Stimulated activated CD8-positive, alpha-beta memory T cell treated with anti-CD3 and anti-CD28 coated beads, Interleukin-4, amount 100 ng/mL, for 48 hours (primary cell): Measurements from ENCODE around the gene NFU1.

ENCODE experiments used
- DNase-seq: peaks from one replicate; pipeline ENCODE4 v3.0.0-alpha.2; 2020

The NFU1 gene

DNA sequence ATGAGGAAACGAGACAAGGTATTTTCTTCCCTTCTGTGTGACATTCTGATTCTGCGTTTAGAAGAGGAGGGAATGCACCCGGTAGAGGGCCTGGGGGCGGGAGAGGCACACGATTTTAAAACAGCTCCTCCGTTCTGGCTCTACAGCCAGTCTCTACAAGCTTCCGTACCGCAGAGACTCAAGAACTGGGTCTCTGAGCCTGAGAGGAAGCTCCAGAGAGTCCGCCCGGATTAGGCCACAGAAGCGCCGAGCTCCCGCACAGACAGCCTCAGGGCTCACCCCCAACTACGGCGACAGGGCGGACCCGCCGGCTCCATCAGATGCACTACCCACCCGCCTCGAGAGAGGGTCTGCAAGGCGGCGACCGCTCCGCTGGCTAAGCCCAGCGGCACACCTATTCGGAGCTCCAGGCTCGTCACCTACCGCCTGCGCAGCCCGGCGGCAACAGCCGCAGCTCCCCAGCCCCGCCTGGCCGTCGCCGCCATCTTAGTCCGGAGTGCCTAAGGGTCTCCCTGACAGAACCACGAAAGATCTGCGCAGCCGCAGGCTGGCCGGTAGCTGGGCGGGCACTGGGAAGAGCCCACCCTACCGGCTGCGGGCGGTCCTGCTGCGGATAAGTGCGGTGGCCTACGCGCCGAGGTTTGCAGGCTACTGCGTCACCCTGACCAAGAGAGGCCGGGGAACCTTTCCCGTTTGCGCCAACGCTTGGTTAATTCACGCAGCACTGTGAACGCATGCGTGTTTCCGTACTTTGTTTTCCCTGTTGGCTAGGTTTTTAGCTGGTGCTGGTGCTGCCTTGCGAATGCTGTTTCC is at the start of gene NFU1:
Gene NFU1 (minus strand): TSS at position 498 of the 813 bp plus-strand sequence. CDS start 13 bp downstream, at position 485.
- peak; percentile 94 for DNase-seq

DNA sequence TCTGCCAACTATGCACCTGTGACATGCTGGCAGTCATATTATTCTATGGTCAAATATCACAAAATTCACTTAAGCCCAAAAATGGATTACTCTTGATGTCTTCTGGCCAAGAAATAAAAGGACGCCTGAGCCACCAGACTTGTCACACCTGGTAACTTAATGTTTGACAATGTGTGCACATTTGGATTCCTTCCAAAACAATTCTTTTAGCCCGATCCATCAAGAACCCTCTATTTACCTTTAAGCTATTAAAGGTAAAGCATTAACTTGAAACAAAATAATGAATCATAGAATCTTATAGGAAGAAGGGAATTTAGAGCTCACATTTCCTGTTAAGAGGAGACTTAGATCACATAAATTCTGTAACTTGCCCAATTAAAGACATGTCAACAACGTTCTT is 46.5 kb upstream of the NFU1 start:
- DNase-seq, result no peak

DNA sequence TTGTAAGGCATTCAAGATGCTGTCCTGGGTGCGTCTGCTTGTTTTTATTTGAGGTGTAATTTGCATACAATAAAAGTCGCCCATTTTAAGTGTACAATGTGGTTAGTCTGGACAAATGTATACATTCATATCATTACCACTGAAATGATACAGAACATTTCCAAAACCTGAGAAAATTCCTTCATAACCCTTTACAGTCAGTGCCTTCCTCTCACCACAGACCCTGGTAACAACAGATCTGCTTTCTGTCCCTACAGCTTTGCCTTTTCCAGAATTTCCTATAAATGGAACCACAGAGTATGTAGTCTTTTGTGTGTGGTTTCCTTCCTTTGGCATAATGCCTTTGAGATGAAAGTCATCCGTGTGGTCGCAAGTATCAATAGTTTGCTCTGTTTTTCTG is 45.8 kb upstream of the NFU1 start:
- no peak for DNase-seq

DNA sequence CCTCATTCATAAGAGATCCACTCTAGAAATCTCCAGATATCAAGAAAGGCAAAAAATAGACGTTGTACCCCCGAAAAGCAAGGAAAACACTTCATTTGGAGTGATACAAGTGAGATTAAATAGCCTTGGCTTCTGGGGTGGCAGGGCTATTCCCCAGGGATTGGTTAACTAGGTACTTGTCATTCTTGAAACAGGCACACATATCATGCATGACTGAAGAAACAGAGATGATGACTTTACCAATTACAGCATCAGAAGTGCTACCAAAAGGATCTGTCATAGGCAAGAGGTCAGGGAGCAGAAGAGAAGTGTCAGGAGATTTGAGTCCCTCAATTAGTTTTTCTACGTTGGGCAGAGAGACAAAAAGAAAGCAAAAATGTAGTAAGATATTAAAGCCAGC is 45.2 kb upstream of the NFU1 start:
- no peak for DNase-seq

DNA sequence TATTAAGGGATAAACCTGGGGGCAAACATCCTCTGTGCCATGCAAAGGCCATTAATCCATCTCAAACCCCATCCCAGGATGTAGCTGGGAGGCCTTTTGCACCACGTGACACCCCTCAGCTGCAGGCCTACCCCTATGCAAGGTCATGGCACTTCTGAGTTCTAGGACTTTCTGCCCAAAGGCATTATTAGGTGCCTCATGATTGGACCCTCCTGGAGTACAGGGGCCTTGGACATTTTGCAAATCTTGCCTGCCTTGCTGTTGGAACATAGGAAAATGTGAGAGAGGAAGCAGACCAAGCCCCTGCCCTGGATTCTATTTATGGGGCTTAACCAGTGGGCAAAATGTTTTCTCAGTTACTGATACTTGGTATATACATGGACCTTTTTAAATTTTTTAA is 44.2 kb upstream of the NFU1 start:
- no peak for DNase-seq

DNA sequence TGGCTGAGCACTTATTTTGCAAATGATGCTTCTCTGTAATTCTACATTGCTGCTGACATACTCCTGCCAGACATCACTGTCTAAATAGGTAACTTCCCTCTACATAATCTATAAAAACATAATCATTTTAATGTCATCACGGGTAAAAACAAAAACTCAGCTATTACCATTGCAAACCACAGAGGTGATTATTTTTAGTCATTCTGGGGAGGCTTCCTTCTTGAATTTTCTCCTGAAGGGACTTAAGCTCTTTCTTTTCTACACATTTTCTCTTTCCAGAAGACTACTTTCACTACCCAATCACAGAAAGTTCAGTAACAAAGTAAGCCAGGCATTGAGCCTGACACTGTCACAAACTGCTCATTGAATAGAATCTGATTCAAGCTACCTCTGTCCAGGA is 40.4 kb upstream of the NFU1 start:
- DNase-seq, result no peak

DNA sequence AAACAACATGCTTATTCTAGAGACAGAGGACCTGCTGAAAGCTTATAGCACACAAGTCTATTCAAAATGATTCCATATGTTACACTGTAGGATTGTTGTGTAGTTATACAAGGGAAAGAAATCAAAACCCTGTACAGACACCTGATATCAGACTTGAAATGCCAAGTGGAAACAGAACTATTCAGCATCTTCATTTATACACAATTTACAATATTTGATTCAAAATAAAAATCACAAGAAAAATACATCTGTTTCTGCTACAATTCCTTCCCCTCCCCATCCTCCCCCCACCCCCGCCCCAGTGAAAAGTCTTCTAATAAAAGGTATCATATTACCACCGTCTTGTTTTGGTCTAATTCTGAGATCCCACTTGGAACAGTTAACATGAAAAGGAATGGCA is 37.5 kb upstream of the NFU1 start:
- no peak for DNase-seq

DNA sequence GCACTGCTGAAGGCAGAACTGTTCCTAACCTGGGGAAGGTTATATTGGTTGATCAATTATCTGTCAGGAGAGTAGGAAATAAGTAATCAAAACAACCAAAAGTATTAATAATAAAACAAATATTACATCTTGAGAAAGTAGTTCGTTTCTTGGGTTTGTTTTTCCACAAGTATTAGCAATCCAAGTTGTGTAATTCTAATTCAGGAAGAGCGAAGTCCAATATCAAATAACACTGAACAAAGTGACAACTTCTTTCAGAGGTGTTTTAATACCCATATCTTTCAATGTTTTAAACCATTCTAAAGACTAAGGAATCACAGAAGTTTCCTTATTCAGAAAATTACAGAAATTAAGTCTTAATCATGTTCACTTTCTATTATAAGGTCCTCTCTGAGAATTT is 34.6 kb upstream of the NFU1 start:
- no peak for DNase-seq

DNA sequence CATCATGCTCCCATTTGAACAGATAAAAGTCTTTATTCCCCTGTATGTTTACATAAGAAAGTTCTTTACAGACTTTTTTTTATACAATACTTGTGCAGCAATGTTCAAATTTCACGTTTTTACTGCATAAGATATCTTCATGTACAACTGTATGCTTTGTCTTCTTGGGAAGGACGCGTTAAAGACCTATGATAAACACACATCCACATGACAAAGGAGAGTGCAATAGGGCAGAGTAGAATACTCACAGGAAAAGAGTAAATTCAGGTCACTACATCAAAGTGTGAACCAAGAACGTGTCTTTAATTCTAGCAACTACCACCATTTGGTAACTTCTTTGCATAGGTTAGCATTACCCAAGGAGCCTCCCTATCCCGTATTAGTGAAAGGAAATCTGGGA is 33.7 kb upstream of the NFU1 start:
- no peak for DNase-seq

DNA sequence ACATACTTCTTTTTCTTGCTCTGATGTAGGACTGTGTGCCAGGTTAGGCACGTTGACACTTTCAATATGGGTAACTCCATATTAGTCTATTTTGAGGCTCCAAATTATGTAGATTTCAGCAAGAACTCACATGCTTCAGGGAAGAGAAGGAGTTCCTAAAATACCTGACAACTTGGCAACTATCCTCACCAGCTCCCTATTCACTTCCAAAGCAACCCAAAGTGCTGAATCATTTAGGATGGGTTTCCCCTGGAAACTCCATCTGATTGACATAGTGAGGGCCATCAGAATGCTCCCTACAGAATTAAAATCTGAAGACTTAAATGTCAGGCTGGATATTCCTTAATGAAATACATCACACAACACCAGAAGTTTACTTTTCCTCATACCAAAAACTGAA is 32.5 kb upstream of the NFU1 start:
- DNase-seq, result no peak

DNA sequence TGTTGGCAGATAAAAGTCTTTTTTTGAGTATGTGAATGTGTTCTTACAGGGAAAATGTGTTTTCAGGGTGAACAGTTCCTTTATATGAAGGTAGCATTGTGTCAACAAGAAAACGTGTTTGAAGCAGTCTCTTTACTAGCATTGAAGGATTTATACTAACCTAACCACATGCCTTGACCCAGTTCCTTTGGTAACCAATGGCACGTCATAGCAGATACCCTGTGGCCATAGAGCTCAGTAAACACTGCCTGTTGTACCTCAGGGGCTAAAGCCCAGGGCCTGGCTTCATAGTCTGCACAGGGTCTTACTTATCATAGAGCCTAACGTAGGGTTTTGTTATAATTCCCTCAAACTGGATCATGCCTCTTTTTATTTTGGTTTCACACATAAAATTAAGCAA is 32.1 kb upstream of the NFU1 start:
- no peak for DNase-seq

DNA sequence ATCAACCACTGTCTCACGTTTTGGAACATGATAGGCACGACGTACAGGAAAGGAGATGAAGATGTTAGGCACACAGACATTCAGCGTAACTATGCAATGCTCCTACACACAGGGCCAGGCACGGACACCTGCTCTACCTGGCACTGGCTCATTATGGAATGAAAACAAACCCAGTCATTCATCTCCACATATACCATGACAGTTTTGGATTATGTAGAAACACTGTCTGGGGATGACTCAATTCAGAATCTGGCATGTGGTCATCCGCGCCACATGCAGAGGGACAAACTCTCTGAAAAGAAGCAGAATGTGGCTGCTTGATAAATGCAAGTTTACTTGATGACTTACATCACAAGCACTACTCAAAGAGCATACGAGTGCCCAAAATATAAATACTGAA is 29.5 kb upstream of the NFU1 start:
- DNase-seq, result no peak

DNA sequence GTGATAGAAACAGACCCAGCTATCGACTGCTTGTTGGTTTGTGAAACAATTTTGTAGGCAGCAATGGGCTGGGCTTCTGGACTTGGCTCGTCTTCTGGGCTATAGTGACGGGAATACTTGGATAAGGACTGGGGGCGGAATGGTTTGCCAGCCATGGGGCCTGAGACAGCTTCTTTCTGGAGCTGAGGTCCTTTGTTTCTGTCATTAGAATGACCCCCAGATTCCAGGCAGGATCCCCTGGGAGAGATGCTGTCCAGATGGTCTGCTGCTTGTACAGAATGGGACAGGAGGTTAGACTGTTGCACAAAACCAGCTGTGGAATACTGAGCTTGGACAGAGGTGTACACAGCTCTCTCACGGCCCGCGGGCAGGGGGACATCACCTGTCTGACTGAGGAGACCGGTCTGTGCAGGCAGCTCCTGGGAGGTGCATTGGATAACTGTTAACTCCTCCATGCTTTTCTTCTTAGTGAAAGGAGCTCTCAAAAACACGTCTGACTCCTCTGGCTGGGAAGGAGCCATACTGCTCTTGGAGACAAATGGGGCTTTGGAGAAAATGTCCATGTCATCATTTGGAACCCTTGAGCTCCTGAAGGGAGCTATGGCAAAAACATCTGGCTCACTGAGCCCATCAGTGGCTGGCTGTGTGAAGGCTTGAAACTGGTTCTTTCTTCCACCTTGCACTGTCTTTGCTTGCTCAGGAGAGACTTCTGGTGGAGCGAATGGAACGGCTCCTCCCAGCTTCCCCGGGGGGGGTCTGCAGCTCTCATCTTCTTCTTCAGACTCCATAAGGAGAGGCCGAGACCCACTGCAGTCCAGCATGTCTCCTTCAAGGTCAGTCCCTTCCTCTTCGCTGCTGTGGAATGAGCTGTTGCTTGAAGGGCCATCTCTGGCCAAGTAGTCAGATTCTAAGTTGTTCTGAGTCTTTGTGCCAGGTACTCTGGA is 28.6 kb upstream of the NFU1 start:
- no peak for DNase-seq

DNA sequence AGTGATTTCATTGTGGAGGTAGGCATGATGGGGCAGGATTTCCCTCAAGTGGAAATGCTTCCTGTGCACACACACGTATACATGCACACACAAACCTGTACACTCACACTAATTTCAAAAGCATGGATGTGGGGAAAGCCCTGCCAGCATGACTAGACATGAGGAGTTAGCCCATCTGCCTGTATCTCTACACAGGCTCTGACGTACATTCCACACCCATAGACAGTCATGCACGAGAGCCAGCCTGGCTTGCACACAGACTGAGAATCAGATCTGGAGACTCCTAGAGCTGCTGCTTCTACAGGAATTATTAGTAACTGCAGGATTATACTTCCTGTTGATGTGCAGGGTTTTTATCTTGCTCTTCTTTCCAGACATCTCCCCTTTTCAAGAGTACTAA is 27.3 kb upstream of the NFU1 start:
- DNase-seq, result no peak

DNA sequence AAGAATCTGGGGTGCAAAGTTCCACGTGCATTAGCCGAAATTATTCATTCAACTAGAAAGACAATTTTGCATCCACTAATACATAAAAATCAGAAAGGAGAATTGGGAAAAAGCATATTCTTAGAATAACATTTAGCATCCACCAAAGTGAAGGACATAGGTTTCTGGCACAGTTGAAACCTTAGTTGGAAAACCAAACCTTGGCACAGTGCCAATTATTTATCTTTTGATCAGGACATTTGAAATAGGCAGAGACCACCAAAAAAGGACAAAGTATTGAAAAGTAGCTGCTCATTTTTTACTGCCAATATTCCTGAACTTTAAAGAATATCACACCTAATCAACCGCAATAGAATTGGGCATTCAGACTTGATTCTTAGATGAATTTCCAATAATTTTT is 25.5 kb upstream of the NFU1 start:
- no peak for DNase-seq

DNA sequence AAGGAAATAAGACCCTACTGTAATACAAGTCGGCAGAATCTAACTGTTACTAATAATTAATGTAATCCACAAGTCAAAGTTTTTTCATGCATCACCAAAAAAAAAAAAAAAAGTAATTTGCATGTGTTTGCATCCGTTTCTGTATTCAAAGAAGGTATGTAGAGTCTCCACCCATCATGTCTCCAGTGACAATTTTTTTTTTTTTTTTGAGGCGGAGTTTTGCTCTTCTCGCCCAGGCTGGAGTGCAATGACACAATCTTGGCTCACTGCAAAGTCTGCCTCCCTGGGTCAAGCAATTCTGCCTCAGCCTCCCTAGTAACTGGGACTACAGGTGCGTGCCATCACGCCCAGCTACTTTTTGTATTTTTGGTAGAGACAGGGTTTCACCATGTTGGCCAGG is 24.2 kb upstream of the NFU1 start:
- no peak for DNase-seq

DNA sequence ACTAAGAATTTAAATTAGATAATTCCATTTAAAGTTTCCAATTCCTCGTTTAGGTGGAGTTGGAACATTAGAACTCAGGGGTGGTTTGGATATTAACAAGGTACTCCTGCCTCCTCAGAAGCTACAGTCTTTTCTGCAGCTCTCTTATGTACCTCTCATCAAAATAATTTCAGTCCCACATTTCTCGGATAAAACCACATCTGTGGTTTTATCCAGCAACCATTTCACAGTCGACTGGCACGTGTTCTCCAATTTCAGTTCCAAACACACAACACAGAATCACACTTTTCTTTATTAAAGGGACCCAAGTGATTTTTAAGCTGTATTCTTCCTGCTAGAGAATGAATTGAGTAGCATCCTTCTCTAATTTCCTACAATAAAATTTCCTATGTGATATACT is 22.7 kb upstream of the NFU1 start:
- no peak for DNase-seq

DNA sequence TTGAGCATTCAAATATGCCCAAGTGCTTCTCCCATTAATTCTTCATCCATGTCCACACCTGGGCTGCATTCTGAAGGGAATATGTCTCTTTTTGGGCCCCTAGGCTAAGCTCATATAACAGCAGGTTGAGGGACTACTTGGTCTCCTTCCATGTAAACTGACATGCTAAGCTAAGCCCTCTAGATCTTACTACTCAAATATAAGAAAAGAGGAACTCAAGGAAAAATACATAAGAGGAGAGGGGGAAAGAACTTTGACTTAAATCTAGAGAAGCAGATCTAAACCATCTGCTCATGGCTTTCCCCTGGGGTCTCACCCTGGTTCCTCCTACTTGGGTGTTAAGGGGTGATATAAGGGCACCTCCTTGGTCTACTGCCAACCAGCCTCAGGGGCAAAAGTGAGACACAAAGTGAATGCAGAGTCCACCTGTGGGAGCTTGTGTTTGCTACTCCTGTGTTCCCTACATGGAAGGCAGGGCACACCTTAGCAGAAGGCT is 19.8 kb upstream of the NFU1 start:
- no peak for DNase-seq

DNA sequence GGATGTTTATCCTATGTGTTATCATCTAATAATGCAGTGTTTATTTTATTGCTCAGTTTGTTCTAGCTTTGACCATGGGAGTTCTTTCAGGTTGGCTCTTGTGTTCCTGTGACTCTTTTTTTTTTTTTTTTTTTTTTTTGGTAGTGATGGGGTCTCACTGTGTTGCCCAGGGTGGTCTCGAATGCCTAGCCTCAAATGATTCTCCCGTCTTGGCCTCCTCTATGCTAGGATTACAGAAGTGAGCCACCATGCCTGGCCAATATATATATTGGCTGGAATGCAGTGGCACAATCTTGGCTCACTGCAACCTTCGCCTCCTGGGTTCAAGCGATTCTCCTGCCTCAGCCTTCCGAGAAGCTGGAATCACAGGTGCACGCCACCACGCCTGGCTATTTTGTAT is 18.9 kb upstream of the NFU1 start:
- no peak for DNase-seq

DNA sequence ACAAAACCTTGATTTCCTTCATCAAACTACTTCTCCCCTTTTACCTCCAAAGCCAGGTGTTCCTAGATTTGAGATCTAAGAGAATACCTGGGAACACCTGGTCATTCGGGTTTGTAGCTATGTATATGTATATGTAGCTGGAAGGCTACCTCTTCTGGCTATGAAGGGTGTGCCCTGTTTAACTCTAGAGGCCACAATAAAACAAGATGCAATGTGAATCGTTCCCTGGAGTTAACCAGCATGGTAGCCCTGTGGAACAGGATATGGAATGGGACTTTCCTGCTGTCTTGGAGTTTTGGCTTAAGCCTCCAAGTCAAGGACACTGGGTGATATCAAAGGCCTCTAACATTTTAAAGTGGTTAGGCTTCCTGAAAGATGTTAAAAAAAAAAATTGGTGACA is 17.7 kb upstream of the NFU1 start:
- no peak for DNase-seq

DNA sequence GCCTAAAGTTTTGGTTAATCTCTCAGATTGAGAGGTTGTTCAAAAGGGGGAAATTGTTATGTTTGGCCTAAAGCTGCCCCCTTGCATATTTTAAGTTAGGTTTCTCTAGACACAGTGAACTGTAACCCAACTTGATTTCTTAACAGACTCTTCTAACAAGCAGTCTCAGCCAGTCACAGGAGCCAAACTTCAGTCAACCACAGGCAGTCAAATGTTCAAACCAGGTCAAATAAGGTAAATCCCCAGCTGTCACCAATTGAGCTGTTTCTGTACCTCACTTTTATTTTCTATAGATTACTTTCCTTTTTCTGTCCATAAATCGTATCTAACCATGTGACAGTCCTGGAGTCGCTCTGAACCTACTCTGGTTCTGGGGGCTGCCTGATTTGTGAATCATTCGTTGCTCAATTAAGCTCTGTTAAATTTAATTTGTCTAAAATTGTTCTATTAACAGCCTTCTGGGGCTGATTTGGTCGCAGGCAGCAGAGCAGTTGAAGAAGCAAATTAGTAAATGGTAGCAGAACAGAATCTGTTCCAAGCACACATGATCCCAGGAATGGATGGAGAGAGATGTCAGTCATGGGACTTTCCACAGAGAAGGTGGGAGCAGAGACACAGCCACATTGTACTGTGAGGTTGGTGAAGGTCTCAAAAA is 16.4 kb upstream of the NFU1 start:
- no peak for DNase-seq

DNA sequence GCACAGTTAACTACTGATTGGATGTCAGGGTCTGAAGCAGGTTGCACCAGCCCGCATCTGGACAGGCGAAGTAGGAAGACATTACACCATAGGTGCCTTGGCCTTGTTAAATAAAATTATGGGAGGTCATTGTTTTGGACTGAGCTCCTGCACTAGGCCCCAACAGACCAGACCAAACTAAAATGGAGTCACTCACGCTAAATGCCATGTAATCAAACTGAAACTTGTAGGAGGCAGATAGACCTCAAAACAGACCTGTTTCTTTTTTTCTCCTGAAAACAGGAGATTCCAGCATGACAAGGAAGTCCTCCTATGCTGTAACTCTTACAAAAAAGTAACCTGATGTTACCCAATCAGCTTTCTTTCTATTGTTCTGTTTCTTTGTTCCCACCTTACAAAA is 15.5 kb upstream of the NFU1 start:
- no peak for DNase-seq

DNA sequence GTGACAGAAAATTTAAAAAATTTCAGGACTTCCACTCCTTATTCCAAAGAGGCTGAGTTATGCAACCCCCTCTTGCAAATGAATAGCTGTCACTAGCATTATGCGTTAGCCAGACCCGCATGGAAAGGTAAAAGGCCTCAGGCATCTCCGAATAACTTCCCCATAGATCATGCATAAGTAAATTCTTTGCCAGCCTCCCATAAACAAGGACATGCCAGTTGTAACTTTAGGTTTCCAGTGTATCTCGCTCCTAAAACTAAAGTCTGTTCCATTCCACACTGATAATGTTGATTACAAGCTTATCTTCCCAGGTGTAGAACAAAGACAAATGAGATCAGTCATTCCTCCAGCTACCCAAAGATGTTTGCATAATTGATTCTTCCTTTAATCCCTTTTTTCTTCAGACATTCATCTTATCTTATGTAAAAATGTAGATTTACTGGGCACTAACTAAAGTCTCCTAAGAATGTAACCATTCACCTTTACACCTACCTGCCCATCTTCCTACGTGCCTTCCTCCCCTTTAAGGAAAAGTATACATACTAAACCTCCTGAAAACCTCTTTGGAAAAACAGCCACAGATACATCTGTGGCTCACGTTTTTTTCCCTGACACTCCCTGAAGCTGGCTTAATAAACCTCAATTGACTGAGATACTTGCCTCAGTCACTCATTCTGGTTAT is 13.6 kb upstream of the NFU1 start:
- no peak for DNase-seq
